ENCODE data around the gene SECTM1. TPM values are rescaled to one million over a fixed set of nuclear protein-coding genes. Genes with fewer than 3 reads are reported as not detected.
A peak's percentile ranks its signal among the peaks of the same experiment; 100 is the strongest.
"Not testable (repeated sequence)": the region's sequence is repeated elsewhere in the genome, so short reads cannot be mapped to it uniquely, and the experiment has no call there.

The SECTM1 gene
- total RNA-seq, 1 donor from 2014 or later, result not detected

DNA sequence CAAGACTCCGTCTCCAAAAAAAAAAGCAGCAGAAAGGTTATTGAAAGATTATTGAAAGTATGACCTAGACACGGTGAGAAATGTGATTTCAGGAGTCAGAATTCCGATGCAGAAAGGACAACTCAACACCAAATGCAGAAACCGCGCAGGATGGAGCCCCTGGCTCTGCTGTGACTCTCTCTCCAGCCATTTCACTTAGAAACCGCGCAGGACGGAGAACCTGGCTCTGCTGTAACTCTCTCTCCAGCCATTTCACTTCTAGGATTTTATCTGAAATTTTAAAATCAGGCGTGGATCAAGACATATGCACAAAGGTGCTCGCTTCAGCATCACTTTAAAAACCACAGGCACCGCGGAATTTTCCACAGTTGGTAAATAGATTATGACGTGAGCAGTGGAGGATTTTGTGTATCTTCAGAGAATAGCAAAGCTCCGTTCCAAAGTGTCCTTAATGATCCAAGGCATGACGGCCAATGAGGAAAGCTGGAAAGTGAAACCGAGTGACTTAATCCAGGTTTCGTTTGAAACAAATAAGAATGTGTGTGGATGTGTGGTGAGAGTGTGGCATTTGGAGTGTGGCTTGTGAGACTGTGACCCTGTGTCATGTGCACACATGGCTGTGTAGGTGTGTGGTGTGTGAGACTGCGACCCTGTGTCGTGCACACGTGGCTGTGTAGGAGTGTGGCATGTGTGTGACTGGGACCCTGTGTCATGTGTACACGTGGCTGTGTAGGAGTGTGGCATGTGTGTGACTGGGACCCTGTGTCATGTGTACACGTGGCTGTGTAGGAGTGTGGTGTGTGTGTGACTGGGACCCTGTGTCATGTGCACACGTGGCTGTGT is 47.5 kb upstream of the SECTM1 start:
- no peaks in the 10 kb centered on the region for H3K27me3 ChIP-seq
- no peak for DNase-seq (ENCODE audit: low spot score)
- peaks cover 6% of the 10 kb centered on the region for H3K27me3 Mint-ChIP-seq (ENCODE audit: insufficient read depth, low read depth)
- no peaks in the 10 kb centered on the region for H4K20me1 ChIP-seq (ENCODE audit: low read depth)
- H3K9ac ChIP-seq, result no peak overlapping the region
- no peak overlapping the region for H3K4me3 Mint-ChIP-seq
- H3K27ac Mint-ChIP-seq, result no peak overlapping the region
- H3K36me3 Mint-ChIP-seq, result no peaks in the 10 kb centered on the region
- no peak overlapping the region for H3K4me2 ChIP-seq
- peaks cover 10% of the 10 kb centered on the region for H3F3A ChIP-seq (ENCODE audit: low read depth)
- no peak overlapping the region for H3K27ac ChIP-seq
- no peak overlapping the region for H2AFZ ChIP-seq (replicated peaks)
- no peaks in the 10 kb centered on the region for H3K36me3 ChIP-seq
- no peak overlapping the region for H3K4me3 ChIP-seq
- H3K79me2 ChIP-seq (ENCODE audit: low read depth), result no peaks in the 10 kb centered on the region
- peaks cover 31% of the 10 kb centered on the region for H3K4me1 Mint-ChIP-seq
- H3K4me1 ChIP-seq, result peaks cover 16% of the 10 kb centered on the region
- no peaks in the 10 kb centered on the region for H3K9me3 ChIP-seq (ENCODE audit: low read depth)
- no peaks in the 10 kb centered on the region for H3K9me3 Mint-ChIP-seq
- TF ChIP-seq, protein P1, sequence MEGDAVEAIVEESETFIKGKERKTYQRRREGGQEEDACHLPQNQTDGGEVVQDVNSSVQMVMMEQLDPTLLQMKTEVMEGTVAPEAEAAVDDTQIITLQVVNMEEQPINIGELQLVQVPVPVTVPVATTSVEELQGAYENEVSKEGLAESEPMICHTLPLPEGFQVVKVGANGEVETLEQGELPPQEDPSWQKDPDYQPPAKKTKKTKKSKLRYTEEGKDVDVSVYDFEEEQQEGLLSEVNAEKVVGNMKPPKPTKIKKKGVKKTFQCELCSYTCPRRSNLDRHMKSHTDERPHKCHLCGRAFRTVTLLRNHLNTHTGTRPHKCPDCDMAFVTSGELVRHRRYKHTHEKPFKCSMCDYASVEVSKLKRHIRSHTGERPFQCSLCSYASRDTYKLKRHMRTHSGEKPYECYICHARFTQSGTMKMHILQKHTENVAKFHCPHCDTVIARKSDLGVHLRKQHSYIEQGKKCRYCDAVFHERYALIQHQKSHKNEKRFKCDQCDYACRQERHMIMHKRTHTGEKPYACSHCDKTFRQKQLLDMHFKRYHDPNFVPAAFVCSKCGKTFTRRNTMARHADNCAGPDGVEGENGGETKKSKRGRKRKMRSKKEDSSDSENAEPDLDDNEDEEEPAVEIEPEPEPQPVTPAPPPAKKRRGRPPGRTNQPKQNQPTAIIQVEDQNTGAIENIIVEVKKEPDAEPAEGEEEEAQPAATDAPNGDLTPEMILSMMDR (IDR thresholded peaks at IDR 0.05), result no peak
- TF ChIP-seq EZH2phosphoT487 (IDR thresholded peaks at IDR 0.05) (no peak), EZH2 (IDR thresholded peaks at IDR 0.05) (no peak)

DNA sequence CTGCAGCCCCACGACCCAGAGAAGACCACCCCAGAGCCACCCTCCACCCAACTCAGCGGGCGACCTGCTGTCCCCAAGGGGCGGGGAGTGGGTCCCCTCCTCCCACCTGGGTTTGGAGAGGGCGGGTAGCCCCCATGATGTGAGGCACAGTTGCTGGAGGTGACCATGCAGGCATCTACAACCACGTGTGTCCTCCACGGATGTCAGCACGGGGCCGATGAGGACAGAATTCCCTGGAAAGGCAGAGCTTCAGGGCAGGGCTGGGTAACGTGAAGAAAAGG is 45.1 kb upstream of the SECTM1 start:
- Histone ChIP-seq H3K36me3 (no peaks in the 10 kb centered on the region), H4K20me1 (ENCODE audit: low read depth) (no peaks in the 10 kb centered on the region), H3K4me2 (no peak overlapping the region), H3K27ac (no peak overlapping the region), H3K9ac (no peak overlapping the region), H3K79me2 (ENCODE audit: low read depth) (no peaks in the 10 kb centered on the region), H3K27me3 (peaks cover under 1% of the 10 kb centered on the region), H3K9me3 (ENCODE audit: low read depth) (no peaks in the 10 kb centered on the region), H3K4me1 (peaks cover 3% of the 10 kb centered on the region), H3K4me3 (no peak overlapping the region), H3F3A (ENCODE audit: low read depth) (peaks cover 2% of the 10 kb centered on the region), H2AFZ (replicated peaks) (no peak overlapping the region)
- H3K4me3 Mint-ChIP-seq, result no peak overlapping the region
- H3K27me3 Mint-ChIP-seq (ENCODE audit: insufficient read depth, low read depth), result peaks cover 5% of the 10 kb centered on the region
- no peaks in the 10 kb centered on the region for H3K36me3 Mint-ChIP-seq
- no peaks in the 10 kb centered on the region for H3K9me3 Mint-ChIP-seq
- H3K4me1 Mint-ChIP-seq, result peaks cover 28% of the 10 kb centered on the region
- no peak for TF ChIP-seq EZH2 (IDR thresholded peaks at IDR 0.05)
- TF ChIP-seq, protein P1 (IDR thresholded peaks at IDR 0.05), result no peak
- TF ChIP-seq EZH2phosphoT487 (IDR thresholded peaks at IDR 0.05), result no peak
- no peak for DNase-seq (ENCODE audit: low spot score)
- H3K27ac Mint-ChIP-seq, result peak overlapping the region; percentile 83

GRCh38 chr17:82377924-82378740 is 44.6 kb upstream of the SECTM1 start:
- TF ChIP-seq EZH2phosphoT487 (IDR thresholded peaks at IDR 0.05) (no peak), EZH2 (IDR thresholded peaks at IDR 0.05) (no peak)
- TF ChIP-seq, protein P1 (IDR thresholded peaks at IDR 0.05), result no peak
- no peak overlapping the region for H2AFZ ChIP-seq (replicated peaks)
- Mint-ChIP-seq H3K36me3 (no peaks in the 10 kb centered on the region), H3K27ac (no peak overlapping the region), H3K27me3 (ENCODE audit: insufficient read depth, low read depth) (peaks cover 4% of the 10 kb centered on the region), H3K9me3 (no peaks in the 10 kb centered on the region), H3K4me3 (no peak overlapping the region), H3K4me1 (peaks cover 31% of the 10 kb centered on the region)
- H3F3A ChIP-seq (ENCODE audit: low read depth), result no peaks in the 10 kb centered on the region
- no peaks in the 10 kb centered on the region for H3K79me2 ChIP-seq (ENCODE audit: low read depth)
- no peaks in the 10 kb centered on the region for H3K9me3 ChIP-seq (ENCODE audit: low read depth)
- no peak overlapping the region for H3K4me2 ChIP-seq
- H3K4me1 ChIP-seq, result no peaks in the 10 kb centered on the region
- no peaks in the 10 kb centered on the region for H3K36me3 ChIP-seq
- H3K4me3 ChIP-seq, result no peak overlapping the region
- no peak overlapping the region for H3K9ac ChIP-seq
- H3K27ac ChIP-seq, result no peak overlapping the region
- no peak for DNase-seq (ENCODE audit: low spot score)
- no peaks in the 10 kb centered on the region for H4K20me1 ChIP-seq (ENCODE audit: low read depth)
- H3K27me3 ChIP-seq, result peaks cover 6% of the 10 kb centered on the region

- not testable (repeated sequence) for H3K36me3 ChIP-seq; H3F3A ChIP-seq (ENCODE audit: low read depth); H2AFZ ChIP-seq (replicated peaks); H3K36me3 Mint-ChIP-seq; H3K9me3 Mint-ChIP-seq; H3K4me2 ChIP-seq; H3K4me3 Mint-ChIP-seq; DNase-seq (ENCODE audit: low spot score); H3K4me3 ChIP-seq; H3K27ac Mint-ChIP-seq; H3K27ac ChIP-seq; H3K9ac ChIP-seq; H3K9me3 ChIP-seq (ENCODE audit: low read depth); H3K79me2 ChIP-seq (ENCODE audit: low read depth); H4K20me1 ChIP-seq (ENCODE audit: low read depth); H3K4me1 ChIP-seq
- Mint-ChIP-seq H3K4me1 (peaks cover 38% of the 10 kb centered on the region), H3K27me3 (ENCODE audit: insufficient read depth, low read depth) (peaks cover 11% of the 10 kb centered on the region)
- peaks cover 14% of the 10 kb centered on the region for H3K27me3 ChIP-seq
Observed at GRCh38 chr17:82377294-82377693, 43.7 kb upstream of the SECTM1 start.

All from neural progenitor cell (in vitro differentiated cells).